Diencephalon (tissue), 1 donor: Measurements from ENCODE around the gene SYTL5. TPM values are rescaled to one million over a fixed set of nuclear protein-coding genes. Genes with fewer than 3 reads are reported as not detected.

ENCODE experiments used
- small RNA-seq: library from RNA; depleted of rRNA; stranded (forward); fragments of <200 nt; gene quantifications from one replicate; pipeline ENCODE3, GENCODE V24; 2014
- total RNA-seq: library from RNA; depleted of rRNA; stranded (reverse); fragments of >200 nt; gene quantifications from one replicate; pipeline ENCODE4 v1.2.3, GENCODE V29; 2014

Gene SYTL5
- total RNA-seq: 10.1 TPM

DNA sequence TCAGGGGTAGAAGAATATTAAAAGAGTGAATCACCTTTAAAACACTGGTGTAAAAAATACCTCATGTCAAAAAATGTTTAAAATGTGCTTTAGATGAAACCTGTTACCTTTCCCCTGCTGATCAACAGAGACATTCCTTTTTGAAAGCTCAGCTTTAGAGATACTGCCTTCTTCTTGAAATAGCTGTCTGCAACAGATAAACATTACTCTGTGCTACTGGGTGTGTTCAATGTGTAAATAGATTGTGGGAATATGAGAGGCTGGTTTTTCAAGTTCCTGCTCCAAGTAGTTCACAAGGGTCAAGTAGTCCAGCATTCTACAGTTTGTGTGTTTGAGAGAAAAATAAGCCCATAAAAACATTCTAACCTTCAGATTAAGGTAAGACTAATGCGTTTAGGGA is at the start of gene SYTL5:
Gene SYTL5, plus strand, starts transcription at position 263 of the 400 bp plus-strand sequence. CDS start 27,337 bp downstream, outside the sequence.

Small RNAs within 50 kb of the gene (small RNA-seq; reads per million reads assigned to genes)
- gene MIR548AJ2: not detected

Other genes starting within 250 kb of the SYTL5 start
- gene CYBB, start 226.5 kb upstream of the SYTL5 start, total RNA-seq: 19.6 TPM
- gene DYNLT3, start 159.0 kb upstream of the SYTL5 start, total RNA-seq: 54.0 TPM
- 5.3 TPM for gene SRPX, start 214.3 kb downstream of the SYTL5 start, total RNA-seq